ENCODE data around the gene SEMA3B.
"Not testable (repeated sequence)": the region's sequence is repeated elsewhere in the genome, so short reads cannot be mapped to it uniquely, and the experiment has no call there.

The SEMA3B gene

DNA sequence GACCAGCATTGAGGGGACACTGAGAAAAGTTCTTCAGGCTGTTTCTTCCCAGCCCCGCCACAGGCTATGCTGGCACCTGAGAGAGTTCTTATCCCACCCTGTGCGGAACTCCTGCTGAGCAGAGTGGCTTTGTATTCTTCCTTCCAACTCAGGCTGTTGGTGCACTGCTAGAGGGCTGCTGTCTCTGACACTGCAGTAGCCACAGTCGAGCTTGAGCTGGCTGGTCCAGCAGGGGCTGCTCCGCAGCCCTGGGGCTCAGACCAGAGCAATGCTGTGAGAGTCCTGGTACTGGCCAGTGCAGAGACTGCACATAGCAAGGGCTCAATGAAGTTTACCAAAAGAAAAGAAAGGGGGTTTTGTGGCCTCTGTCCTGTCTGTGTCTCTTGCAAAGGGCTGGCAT lies 29.3 kb upstream of the SEMA3B start:
- TF ChIP-seq, protein P1, sequence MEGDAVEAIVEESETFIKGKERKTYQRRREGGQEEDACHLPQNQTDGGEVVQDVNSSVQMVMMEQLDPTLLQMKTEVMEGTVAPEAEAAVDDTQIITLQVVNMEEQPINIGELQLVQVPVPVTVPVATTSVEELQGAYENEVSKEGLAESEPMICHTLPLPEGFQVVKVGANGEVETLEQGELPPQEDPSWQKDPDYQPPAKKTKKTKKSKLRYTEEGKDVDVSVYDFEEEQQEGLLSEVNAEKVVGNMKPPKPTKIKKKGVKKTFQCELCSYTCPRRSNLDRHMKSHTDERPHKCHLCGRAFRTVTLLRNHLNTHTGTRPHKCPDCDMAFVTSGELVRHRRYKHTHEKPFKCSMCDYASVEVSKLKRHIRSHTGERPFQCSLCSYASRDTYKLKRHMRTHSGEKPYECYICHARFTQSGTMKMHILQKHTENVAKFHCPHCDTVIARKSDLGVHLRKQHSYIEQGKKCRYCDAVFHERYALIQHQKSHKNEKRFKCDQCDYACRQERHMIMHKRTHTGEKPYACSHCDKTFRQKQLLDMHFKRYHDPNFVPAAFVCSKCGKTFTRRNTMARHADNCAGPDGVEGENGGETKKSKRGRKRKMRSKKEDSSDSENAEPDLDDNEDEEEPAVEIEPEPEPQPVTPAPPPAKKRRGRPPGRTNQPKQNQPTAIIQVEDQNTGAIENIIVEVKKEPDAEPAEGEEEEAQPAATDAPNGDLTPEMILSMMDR (conservative IDR thresholded peaks at IDR 0.05), result no peak
- H3K27ac ChIP-seq, result peak overlapping the region; percentile 73

DNA sequence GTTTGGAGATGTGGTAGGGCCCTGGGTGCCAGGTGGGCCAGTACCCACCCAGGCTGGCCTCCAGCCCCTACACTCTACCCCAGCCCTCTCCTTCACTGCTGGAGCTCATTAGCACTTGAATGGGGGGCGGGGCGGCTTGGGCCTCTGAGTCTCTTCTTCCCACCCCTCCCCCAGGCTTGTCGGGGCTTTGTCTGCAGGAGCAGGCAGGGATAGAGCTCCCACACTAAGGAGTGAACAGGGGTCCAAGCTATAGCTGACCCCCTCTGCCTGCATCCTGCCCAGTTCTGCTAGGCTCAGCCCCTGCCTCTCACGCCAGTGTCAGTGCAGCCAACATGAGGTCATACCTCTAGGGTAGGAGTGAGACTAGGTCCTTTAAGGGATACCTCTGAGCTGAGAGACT lies 27.8 kb upstream of the SEMA3B start:
- H3K27ac ChIP-seq, result no peak overlapping the region
- TF ChIP-seq, protein P1 (conservative IDR thresholded peaks at IDR 0.05), result no peak

GRCh38 chr3:50241713-50242380 lies 27.1 kb upstream of the SEMA3B start:
- H3K27ac ChIP-seq, result no peak overlapping the region
- TF ChIP-seq, protein P1 (conservative IDR thresholded peaks at IDR 0.05), result no peak

GRCh38 chr3:50242381-50242770 lies 26.6 kb upstream of the SEMA3B start:
- TF ChIP-seq, protein P1 (conservative IDR thresholded peaks at IDR 0.05), result no peak
- no peak overlapping the region for H3K27ac ChIP-seq

DNA sequence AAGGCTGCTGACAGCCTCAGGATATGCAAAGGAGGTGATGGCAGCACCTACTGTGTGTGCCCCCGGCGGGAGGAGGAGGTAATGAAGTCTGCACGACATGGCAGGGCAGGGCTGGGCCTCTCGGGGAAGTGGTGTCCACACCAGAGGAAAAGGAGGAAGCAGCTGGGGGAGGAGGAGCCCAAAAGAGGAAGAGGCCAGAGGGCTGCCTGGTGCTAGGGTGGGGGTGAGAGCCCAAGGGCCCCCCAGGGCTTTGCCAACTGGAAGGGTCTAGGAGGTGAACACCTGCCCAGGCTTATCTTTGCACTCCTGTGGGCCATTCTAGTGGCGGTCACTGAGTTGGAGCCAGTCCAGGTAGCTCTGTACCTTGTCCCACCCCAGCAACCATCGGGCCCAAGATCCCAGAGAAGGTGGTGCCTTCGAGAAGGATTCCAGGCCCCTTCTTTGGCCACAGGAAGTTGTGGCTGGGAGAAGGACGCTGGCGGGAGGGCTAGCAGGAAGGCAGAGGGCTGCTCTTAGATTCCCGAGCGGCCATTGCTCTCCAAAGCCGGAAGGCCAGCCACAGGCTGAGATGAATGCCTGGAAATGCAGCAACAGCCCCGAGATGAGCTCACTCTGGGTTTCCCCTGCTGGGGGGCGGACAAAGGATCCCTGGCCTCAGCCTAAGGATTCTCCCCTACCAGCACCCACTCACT lies 25.9 kb upstream of the SEMA3B start:
- H3K27ac ChIP-seq, result no peak overlapping the region

GRCh38 chr3:50243543-50243895 lies 25.4 kb upstream of the SEMA3B start:
- no peak overlapping the region for H3K27ac ChIP-seq

More for the DNA sequence above, 25.9 kb upstream of the SEMA3B start:
- TF ChIP-seq, protein P1 (conservative IDR thresholded peaks at IDR 0.05), result no peak

DNA sequence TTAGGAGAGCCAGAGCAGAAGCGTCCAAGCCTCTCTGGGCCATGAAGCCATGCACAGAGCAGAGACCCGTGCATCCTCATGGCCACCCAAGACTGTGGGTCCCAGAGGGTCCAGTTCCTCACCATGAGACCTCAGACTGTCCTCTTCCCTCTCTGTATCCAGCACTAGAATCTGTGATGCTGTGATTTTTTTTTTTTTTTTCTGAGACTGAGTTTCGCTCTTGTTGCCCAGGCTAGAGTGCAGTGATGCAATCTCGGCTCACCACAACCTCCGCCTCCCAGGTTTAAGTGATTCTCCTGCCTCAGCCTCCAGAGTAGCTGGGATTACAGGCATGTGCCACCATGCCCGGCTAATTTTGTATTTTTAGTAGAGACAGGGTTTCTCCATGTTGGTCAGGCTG lies 24.1 kb upstream of the SEMA3B start:
- H3K27ac ChIP-seq, result not testable (repeated sequence)

More at GRCh38 chr3:50243543-50243895, 25.4 kb upstream of the SEMA3B start:
- TF ChIP-seq, protein P1 (conservative IDR thresholded peaks at IDR 0.05), result no peak

DNA sequence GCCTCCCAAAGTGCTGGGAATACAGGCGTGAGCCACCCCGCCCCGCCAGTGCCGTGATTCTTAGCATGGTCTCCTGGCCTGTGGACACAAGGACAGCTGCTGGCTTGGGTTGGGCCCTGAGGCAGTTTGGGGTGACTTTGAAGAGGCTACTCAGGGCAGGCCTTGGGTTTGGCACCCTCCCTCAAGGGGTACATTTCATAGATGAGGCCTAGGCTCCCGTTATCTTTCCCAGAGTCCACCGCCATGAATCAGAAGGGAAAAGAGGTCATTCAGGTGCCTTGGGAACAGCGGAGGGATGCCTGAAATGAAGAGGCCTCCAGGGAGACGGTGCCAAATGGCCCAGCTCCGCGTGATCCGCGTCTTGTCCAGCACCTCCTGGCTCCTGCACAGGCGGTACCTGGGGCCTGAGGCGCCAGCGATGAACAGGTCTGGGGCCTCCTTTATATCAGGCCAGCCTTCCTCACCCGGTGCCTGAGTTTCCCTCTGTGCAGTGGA lies 23.6 kb upstream of the SEMA3B start:
- TF ChIP-seq, protein P1 (conservative IDR thresholded peaks at IDR 0.05), result no peak
- H3K27ac ChIP-seq, result peak overlapping the region; percentile 77
